GM12878 (cell line): ENCODE data around the gene FKBP4. TPM values are rescaled to one million over a fixed set of nuclear protein-coding genes. Genes with fewer than 3 reads are reported as not detected.
A peak's percentile ranks its signal among the peaks of the same experiment; 100 is the strongest.

Experiments
- CBX3 ChIP-seq: fragments of 200-600 bp; sonication (generic); IDR thresholded peaks from 2 replicates; pipeline ENCODE4 v1.6.1; 2016; ENCODE audit warnings: low read depth, borderline replicate concordance
- CHD2 ChIP-seq: IDR thresholded peaks from 2 replicates; pipeline ENCODE4 v1.6.1; 2011; ENCODE audit warnings: low read depth, low read length, improper control_type of control experiment, borderline replicate concordance
- IKZF2 ChIP-seq, 2 experiments: fragments of 450-650 bp; IDR thresholded peaks; 2 replicates each; pipeline ENCODE4 v1.6.1; 2017; ENCODE audit warnings: mild to moderate bottlenecking in 2 of 2, moderate library complexity in 2 of 2
- MEF2B ChIP-seq: fragments of 450-650 bp; IDR thresholded peaks from 2 replicates; pipeline ENCODE4 v1.6.1; 2018; ENCODE audit warnings: mild to moderate bottlenecking, moderate library complexity; ENCODE audit not compliant: partially characterized antibody, poor library complexity, severe bottlenecking
- POLR2A ChIP-seq: IDR thresholded peaks from 2 replicates; pipeline ENCODE4 v1.6.1; 2011; ENCODE audit warnings: low read depth, mild to moderate bottlenecking, low read length
- POLR2AphosphoS5 ChIP-seq: IDR thresholded peaks from 2 replicates; pipeline ENCODE4 v1.6.1; 2011; ENCODE audit warnings: mild to moderate bottlenecking, low read length, inconsistent platforms
- SMAD1 ChIP-seq: fragments of 450-650 bp; IDR thresholded peaks from 2 replicates; pipeline ENCODE4 v1.6.1; 2018; ENCODE audit warnings: mild to moderate bottlenecking, low read depth; ENCODE audit not compliant: partially characterized antibody
- SMARCA5 ChIP-seq: fragments of 450-650 bp; IDR thresholded peaks from 2 replicates; pipeline ENCODE4 v1.6.1; 2017; ENCODE audit warnings: mild to moderate bottlenecking
- TCF12 ChIP-seq: IDR thresholded peaks from 2 replicates; pipeline ENCODE4 v1.6.1; 2011; ENCODE audit warnings: low read depth, mild to moderate bottlenecking, low read length
- TCF7 ChIP-seq: IDR thresholded peaks from 2 replicates; pipeline ENCODE4 v1.6.1; 2014; ENCODE audit warnings: antibody characterized with exemption, borderline replicate concordance
- YBX1 ChIP-seq: fragments of 450-650 bp; IDR thresholded peaks from 2 replicates; pipeline ENCODE4 v1.6.1; 2016; ENCODE audit warnings: antibody characterized with exemption
- ZNF622 ChIP-seq: fragments of 450-650 bp; IDR thresholded peaks from 2 replicates; pipeline ENCODE4 v1.6.1; 2017; ENCODE audit warnings: mild to moderate bottlenecking, inconsistent platforms
- polyA plus RNA-seq, 11 experiments: library from polyadenylated mRNA; depleted of rRNA in 4 of 11; unstranded in 6 of 11; stranded (reverse) in 5 of 11; fragments of >200 nt; fragmentation: Nextera tagmentation in 4 of 11; fragmentation: Illumina TruSeq in 1 of 11; extraction: Ambion mirVana in 4 of 11; extraction: Trizol in 1 of 11; gene quantifications; 1 replicate in 1 of 11; 2 replicates in 10 of 11; pipeline versions ENCODE4 v1.2.1 to v1.2.3, GENCODE V29; 2011 to 2016; ENCODE audit warnings: inconsistent platforms in 2 of 11, missing spikeins in 2 of 11, low read depth in 1 of 11
- total RNA-seq, 4 experiments: library from RNA; depleted of rRNA in 3 of 4; stranded (reverse); fragments of >200 nt in 3 of 4; fragmentation: Illumina TruSeq in 1 of 4; extraction: Trizol in 1 of 4; gene quantifications; 2 replicates each; pipeline versions ENCODE4 v1.2.1 to v1.2.3, GENCODE V29; 2013 to 2021
- TF ChIP-seq, protein P1 (sequence below): IDR thresholded peaks from 2 replicates; pipeline ENCODE4 v1.6.1; 2012; ENCODE audit warnings: mild to moderate bottlenecking, low read depth, low read length
- TF ChIP-seq, protein P2 (sequence below): fragments of 450-650 bp; IDR thresholded peaks from 2 replicates; pipeline ENCODE4 v1.6.1; 2018; ENCODE audit warnings: borderline replicate concordance, mild to moderate bottlenecking; ENCODE audit not compliant: partially characterized antibody
- TF ChIP-seq, protein P3 (sequence below): fragments of 450-650 bp; IDR thresholded peaks from 2 replicates; pipeline ENCODE4 v1.6.1; 2017; ENCODE audit warnings: mild to moderate bottlenecking, moderate library complexity

The FKBP4 gene
- total and polyA plus RNA-seq, 10 of the 15 experiments (the other 5 are each of a cell fraction or from before 2014, with no cell fraction given): 8.9 to 90.0 (median 45.4) TPM

- TF ChIP-seq POLR2AphosphoS5 (peak; percentile 99), CHD2 (peak; percentile 85; the same call in 1 of the 2 replicates), CBX3 (no peak), MEF2B (peak; percentile 50), TCF12 (peak; percentile 10; the same call in 1 of the 2 replicates), SMAD1 (peak; percentile 82), YBX1 (no peak), POLR2A (peak; percentile 99), SMARCA5 (no peak), TCF7 (peak; percentile 64; the same call in 1 of the 2 replicates), IKZF2 (IDR thresholded peaks at IDR 0.05) (peak; percentile 80), ZNF622 (no peak)
- TF ChIP-seq, protein P1, sequence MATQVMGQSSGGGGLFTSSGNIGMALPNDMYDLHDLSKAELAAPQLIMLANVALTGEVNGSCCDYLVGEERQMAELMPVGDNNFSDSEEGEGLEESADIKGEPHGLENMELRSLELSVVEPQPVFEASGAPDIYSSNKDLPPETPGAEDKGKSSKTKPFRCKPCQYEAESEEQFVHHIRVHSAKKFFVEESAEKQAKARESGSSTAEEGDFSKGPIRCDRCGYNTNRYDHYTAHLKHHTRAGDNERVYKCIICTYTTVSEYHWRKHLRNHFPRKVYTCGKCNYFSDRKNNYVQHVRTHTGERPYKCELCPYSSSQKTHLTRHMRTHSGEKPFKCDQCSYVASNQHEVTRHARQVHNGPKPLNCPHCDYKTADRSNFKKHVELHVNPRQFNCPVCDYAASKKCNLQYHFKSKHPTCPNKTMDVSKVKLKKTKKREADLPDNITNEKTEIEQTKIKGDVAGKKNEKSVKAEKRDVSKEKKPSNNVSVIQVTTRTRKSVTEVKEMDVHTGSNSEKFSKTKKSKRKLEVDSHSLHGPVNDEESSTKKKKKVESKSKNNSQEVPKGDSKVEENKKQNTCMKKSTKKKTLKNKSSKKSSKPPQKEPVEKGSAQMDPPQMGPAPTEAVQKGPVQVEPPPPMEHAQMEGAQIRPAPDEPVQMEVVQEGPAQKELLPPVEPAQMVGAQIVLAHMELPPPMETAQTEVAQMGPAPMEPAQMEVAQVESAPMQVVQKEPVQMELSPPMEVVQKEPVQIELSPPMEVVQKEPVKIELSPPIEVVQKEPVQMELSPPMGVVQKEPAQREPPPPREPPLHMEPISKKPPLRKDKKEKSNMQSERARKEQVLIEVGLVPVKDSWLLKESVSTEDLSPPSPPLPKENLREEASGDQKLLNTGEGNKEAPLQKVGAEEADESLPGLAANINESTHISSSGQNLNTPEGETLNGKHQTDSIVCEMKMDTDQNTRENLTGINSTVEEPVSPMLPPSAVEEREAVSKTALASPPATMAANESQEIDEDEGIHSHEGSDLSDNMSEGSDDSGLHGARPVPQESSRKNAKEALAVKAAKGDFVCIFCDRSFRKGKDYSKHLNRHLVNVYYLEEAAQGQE: 0 out of 2 replicates have a peak, but pooled peaks have one; percentile 15
- TF ChIP-seq, protein P2, sequence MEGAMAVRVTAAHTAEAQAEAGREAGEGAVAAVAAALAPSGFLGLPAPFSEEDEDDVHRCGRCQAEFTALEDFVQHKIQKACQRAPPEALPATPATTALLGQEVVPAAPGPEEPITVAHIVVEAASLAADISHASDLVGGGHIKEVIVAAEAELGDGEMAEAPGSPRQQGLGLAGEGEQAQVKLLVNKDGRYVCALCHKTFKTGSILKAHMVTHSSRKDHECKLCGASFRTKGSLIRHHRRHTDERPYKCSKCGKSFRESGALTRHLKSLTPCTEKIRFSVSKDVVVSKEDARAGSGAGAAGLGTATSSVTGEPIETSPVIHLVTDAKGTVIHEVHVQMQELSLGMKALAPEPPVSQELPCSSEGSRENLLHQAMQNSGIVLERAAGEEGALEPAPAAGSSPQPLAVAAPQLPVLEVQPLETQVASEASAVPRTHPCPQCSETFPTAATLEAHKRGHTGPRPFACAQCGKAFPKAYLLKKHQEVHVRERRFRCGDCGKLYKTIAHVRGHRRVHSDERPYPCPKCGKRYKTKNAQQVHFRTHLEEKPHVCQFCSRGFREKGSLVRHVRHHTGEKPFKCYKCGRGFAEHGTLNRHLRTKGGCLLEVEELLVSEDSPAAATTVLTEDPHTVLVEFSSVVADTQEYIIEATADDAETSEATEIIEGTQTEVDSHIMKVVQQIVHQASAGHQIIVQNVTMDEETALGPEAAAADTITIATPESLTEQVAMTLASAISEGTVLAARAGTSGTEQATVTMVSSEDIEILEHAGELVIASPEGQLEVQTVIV: peak; percentile 83
- TF ChIP-seq, protein P3, sequence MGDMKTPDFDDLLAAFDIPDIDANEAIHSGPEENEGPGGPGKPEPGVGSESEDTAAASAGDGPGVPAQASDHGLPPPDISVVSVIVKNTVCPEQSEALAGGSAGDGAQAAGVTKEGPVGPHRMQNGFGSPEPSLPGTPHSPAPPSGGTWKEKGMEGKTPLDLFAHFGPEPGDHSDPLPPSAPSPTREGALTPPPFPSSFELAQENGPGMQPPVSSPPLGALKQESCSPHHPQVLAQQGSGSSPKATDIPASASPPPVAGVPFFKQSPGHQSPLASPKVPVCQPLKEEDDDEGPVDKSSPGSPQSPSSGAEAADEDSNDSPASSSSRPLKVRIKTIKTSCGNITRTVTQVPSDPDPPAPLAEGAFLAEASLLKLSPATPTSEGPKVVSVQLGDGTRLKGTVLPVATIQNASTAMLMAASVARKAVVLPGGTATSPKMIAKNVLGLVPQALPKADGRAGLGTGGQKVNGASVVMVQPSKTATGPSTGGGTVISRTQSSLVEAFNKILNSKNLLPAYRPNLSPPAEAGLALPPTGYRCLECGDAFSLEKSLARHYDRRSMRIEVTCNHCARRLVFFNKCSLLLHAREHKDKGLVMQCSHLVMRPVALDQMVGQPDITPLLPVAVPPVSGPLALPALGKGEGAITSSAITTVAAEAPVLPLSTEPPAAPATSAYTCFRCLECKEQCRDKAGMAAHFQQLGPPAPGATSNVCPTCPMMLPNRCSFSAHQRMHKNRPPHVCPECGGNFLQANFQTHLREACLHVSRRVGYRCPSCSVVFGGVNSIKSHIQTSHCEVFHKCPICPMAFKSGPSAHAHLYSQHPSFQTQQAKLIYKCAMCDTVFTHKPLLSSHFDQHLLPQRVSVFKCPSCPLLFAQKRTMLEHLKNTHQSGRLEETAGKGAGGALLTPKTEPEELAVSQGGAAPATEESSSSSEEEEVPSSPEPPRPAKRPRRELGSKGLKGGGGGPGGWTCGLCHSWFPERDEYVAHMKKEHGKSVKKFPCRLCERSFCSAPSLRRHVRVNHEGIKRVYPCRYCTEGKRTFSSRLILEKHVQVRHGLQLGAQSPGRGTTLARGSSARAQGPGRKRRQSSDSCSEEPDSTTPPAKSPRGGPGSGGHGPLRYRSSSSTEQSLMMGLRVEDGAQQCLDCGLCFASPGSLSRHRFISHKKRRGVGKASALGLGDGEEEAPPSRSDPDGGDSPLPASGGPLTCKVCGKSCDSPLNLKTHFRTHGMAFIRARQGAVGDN: peak; percentile 87
These were observed 17.8 kb downstream of the FKBP4 start, which contains the start of gene ITFG2 (continued) for GRCh38 chr12:2812290-2813213.
